ENCODE data around the gene NAA38. TPM values are rescaled to one million over a fixed set of nuclear protein-coding genes. Genes with fewer than 3 reads are reported as not detected.

Gene NAA38
- total RNA-seq, 2 experiments from 2014 or later = 15.4 to 16.3 TPM

DNA sequence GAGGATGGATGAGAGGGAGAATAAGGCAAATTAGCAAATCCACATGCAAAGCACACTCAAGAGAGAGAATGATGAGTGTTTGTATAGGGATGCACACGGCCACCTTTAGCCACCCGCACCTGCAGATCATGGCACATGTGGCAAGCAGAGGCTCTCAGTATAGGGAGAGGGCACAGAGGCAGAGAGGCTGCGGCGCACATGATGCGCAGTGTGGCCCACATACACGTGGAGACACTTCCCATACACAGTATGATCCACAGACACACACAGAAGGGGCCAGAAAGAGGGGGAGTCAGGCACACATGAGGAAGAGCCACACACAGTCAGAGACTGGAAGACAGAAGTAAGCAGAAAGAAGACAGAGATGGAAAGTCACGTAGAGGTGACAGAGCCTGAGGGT, 24.7 kb upstream of the NAA38 start:
- Mint-ChIP-seq H3K9me3 (no peaks in the 10 kb centered on the region), H3K27me3 (no peaks in the 10 kb centered on the region), H3K4me3 (no peak overlapping the region), H3K4me1 (ENCODE audit: low read depth) (peaks cover 6% of the 10 kb centered on the region), H3K36me3 (ENCODE audit: low read depth) (peaks cover 4% of the 10 kb centered on the region), H3K27ac (no peak overlapping the region)
- peak in 2 of 14 experiments; percentile 14 to 25 for DNase-seq
- no peaks in the 10 kb centered on the region for H3K9me3 ChIP-seq (ENCODE audit: control insufficient read depth in 1 of 2, insufficient read depth in 1 of 2, low read length in 2 of 2)
- peaks cover 53% of the 10 kb centered on the region for H3K4me1 ChIP-seq (ENCODE audit: insufficient read depth, low read length)
- H3K27ac ChIP-seq (ENCODE audit: low read depth in 1 of 2, low read length in 2 of 2) = peak overlapping the region in 1 of 2 donors; percentile 41
- ChIA-PET POLR2A (interaction anchor here (0.6 kb wide), 1 partner anchor 111 kb away, joined by 3 read pairs; no protein-coding TSS in a partner anchor), CTCF (interaction anchor here (0.6 to 1.7 kb wide), 2 partner anchors 20 to 25 kb away, joined by 3 to 5 read pairs; partner anchors contain the start of genes CYB5D1 and NAA38)
- H3K4me3 ChIP-seq (ENCODE audit: low read length) = peak overlapping the region; percentile 3
- TF ChIP-seq, protein P1, sequence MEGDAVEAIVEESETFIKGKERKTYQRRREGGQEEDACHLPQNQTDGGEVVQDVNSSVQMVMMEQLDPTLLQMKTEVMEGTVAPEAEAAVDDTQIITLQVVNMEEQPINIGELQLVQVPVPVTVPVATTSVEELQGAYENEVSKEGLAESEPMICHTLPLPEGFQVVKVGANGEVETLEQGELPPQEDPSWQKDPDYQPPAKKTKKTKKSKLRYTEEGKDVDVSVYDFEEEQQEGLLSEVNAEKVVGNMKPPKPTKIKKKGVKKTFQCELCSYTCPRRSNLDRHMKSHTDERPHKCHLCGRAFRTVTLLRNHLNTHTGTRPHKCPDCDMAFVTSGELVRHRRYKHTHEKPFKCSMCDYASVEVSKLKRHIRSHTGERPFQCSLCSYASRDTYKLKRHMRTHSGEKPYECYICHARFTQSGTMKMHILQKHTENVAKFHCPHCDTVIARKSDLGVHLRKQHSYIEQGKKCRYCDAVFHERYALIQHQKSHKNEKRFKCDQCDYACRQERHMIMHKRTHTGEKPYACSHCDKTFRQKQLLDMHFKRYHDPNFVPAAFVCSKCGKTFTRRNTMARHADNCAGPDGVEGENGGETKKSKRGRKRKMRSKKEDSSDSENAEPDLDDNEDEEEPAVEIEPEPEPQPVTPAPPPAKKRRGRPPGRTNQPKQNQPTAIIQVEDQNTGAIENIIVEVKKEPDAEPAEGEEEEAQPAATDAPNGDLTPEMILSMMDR (IDR thresholded peaks at IDR 0.05) = no peak
- H3K36me3 ChIP-seq (ENCODE audit: insufficient read depth, low read length) = peaks cover 21% of the 10 kb centered on the region
- no peaks in the 10 kb centered on the region for H3K27me3 ChIP-seq (ENCODE audit: control insufficient read depth in 1 of 2, insufficient read depth in 2 of 2, low read length in 2 of 2)
- ATAC-seq (ENCODE audit: poor library complexity) = no peak
- intact Hi-C loops (cut with DNase I, micrococcal nuclease) = no loop called here

DNA sequence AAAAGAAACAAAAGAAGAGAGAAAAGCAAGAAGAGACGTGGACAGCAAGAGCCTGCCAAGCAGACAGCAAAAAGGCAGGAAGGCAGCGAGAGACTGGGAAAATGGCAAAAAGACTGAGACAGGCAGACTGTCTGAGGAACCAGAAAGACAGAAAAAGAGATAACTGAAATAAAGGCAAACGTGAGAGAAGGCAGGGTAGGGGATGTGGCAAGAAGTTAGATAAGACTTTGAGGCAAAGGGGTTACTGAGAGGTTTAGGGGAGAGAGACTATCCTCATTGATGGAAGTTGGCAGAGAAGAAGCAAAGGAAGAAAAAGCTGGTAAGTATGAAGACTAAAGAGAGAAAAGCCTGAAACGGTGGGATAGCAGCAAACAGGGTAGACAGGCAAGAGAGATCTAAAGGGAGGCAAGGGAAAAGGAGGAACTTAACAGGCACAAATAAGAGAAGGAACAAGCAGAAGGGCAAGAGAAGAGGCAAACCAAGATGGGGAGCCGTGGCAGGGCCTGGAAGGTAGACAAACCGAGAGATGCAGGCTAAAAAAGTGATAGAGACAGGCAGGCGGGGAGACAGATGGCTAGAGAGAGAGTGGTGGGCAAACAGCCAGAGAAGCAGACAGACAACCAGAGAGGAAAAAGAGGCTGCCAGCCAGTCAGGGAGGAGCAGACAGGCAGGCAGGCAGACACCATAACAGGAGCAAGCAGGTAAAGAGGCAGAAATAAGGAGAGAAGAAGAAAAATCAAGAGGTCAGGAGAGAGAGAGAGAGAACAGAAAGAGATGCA, 24.1 kb upstream of the NAA38 start:
- H3K27ac Mint-ChIP-seq = no peak overlapping the region
- Histone ChIP-seq H3K27ac (ENCODE audit: low read depth in 1 of 2, low read length in 2 of 2) (peak overlapping the region in 1 of 2 donors; percentile 41), H3K36me3 (ENCODE audit: insufficient read depth, low read length) (peaks cover 21% of the 10 kb centered on the region), H3K27me3 (ENCODE audit: control insufficient read depth in 1 of 2, insufficient read depth in 2 of 2, low read length in 2 of 2) (no peaks in the 10 kb centered on the region), H3K9me3 (ENCODE audit: control insufficient read depth in 1 of 2, insufficient read depth in 1 of 2, low read length in 2 of 2) (no peaks in the 10 kb centered on the region), H3K4me3 (ENCODE audit: low read length) (peak overlapping the region; percentile 3), H3K4me1 (ENCODE audit: insufficient read depth, low read length) (peaks cover 47% of the 10 kb centered on the region)
- intact Hi-C loops (cut with DNase I, micrococcal nuclease) = no loop called here
- ChIA-PET CTCF (no interaction called here), POLR2A (no interaction called here)
- peak in 2 of 14 experiments; percentile 19 to 46 for DNase-seq
- TF ChIP-seq, protein P1 (IDR thresholded peaks at IDR 0.05) = no peak
- H3K9me3 Mint-ChIP-seq = no peaks in the 10 kb centered on the region
- H3K36me3 Mint-ChIP-seq (ENCODE audit: low read depth) = peaks cover 4% of the 10 kb centered on the region
- H3K27me3 Mint-ChIP-seq = no peaks in the 10 kb centered on the region
- H3K4me3 Mint-ChIP-seq = no peak overlapping the region
- peaks cover 5% of the 10 kb centered on the region for H3K4me1 Mint-ChIP-seq (ENCODE audit: low read depth)
- ATAC-seq (ENCODE audit: poor library complexity) = no peak

DNA sequence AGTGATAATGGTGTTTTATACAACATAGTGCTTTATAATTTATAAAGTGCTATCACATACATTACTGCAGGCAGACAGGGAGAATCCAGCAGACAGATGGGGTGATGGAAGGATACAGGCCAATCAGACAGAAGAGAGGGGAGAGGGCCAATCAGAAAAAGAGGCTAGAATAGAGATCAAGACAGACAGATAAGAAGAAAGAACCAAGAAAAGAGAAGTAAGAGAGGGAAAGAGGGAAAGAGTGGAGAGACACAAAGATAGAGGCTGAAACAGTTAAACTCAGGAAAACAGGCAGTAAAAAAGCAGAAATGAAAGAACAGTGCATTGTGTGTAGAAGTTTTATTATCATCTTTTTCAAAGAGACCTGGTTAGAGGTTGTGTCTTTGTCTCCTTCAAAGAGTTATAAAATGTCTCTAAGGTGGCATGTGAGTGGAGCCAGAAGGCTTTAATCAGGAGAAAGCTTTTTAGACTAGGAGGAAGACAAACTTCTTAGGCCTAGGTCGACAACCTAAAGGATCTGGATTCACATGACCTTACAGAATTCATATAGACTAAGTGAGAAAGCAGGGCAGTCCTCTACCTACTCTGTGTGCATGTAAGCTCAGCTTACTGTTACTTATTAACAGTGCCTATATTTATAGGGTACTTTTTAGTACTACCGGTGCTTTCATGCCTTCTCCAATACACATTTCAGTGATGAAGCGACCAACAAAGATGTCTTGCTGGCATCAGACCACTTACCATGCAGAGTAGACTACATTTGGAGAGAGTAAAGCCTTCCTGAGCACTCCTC, 22.9 kb upstream of the NAA38 start:
- no peak for ATAC-seq (ENCODE audit: poor library complexity)
- ChIA-PET CTCF (no interaction called here), POLR2A (no interaction called here)
- TF ChIP-seq, protein P1 (IDR thresholded peaks at IDR 0.05) = no peak
- Mint-ChIP-seq H3K4me3 (no peak overlapping the region), H3K27me3 (no peaks in the 10 kb centered on the region), H3K9me3 (no peaks in the 10 kb centered on the region), H3K36me3 (ENCODE audit: low read depth) (peaks cover 14% of the 10 kb centered on the region), H3K4me1 (ENCODE audit: low read depth) (peaks cover 4% of the 10 kb centered on the region), H3K27ac (no peak overlapping the region)
- Histone ChIP-seq H3K4me3 (ENCODE audit: low read length) (no peak overlapping the region), H3K4me1 (ENCODE audit: insufficient read depth, low read length) (peaks cover 37% of the 10 kb centered on the region), H3K27me3 (ENCODE audit: control insufficient read depth in 1 of 2, insufficient read depth in 2 of 2, low read length in 2 of 2) (no peaks in the 10 kb centered on the region), H3K27ac (ENCODE audit: low read depth in 1 of 2, low read length in 2 of 2) (peak overlapping the region; percentile 13 to 41), H3K9me3 (ENCODE audit: control insufficient read depth in 1 of 2, insufficient read depth in 1 of 2, low read length in 2 of 2) (no peaks in the 10 kb centered on the region), H3K36me3 (ENCODE audit: insufficient read depth, low read length) (peaks cover 21% of the 10 kb centered on the region)
- DNase-seq = no peak
- intact Hi-C loops (cut with DNase I, micrococcal nuclease) = no loop called here

All from CD4-positive, alpha-beta T cell (primary cell).